Measurements from ENCODE around the gene KRTAP10-6. TPM values are rescaled to one million over a fixed set of nuclear protein-coding genes. Genes with fewer than 3 reads are reported as not detected.
"Not testable (repeated sequence)": the region's sequence is repeated elsewhere in the genome, so short reads cannot be mapped to it uniquely, and the experiment has no call there.

Gene KRTAP10-6
- total and polyA plus RNA-seq, 3 donors from 2014 or later: not detected

DNA sequence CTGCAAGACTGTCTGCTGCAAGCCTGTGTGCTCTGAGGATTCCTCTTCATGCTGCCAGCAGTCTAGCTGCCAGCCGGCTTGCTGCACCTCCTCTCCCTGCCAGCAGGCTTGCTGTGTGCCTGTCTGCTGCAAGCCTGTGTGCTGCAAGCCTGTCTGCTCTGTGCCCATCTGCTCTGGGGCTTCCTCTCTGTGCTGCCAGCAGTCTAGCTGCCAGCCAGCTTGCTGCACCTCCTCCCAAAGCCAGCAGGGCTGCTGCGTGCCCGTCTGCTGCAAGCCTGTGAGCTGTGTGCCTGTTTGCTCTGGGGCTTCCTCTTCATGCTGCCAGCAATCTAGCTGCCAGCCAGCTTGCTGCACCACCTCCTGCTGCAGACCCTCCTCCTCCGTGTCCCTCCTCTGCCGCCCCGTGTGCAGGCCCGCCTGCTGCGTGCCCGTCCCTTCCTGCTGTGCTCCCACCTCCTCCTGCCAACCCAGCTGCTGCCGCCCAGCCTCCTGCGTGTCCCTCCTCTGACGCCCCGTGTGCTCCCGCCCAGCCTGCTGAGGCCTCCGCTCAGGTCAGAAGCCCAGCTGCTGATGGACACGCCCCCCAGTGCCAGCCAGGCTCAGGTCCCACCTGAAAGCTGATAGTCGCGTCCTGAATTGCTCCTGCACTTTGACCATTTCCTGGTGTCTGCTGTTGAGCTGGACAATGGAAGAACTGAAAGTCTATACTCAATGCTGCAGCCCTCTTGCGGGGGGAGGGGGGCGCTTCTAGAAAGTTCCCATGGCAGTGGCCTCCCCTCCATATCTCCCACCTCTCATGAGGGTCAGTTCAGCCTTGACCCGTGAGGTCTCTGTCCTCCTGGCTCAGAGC, 17.6 kb downstream of the KRTAP10-6 start:
- Histone ChIP-seq H3K36me3 (ENCODE audit: low read depth, missing control alignments) (no peaks in the 10 kb centered on the region), H3K27me3 (no peaks in the 10 kb centered on the region), H3K4me3 (no peak overlapping the region), H3K9me3 (no peaks in the 10 kb centered on the region), H3K27ac (no peak overlapping the region), H3K4me1 (no peaks in the 10 kb centered on the region)
- 39 to 41% methylated on average over 19 to 21 of the region's 21 CpGs for WGBS, 2 donors
- intact Hi-C loops (cut with DNase I; ENCODE audit: low total_unique reads): no loop called here
- DNase-seq: no peak
- no peak for TF ChIP-seq POLR2A (IDR thresholded peaks at IDR 0.05)
- TF ChIP-seq, protein P1, sequence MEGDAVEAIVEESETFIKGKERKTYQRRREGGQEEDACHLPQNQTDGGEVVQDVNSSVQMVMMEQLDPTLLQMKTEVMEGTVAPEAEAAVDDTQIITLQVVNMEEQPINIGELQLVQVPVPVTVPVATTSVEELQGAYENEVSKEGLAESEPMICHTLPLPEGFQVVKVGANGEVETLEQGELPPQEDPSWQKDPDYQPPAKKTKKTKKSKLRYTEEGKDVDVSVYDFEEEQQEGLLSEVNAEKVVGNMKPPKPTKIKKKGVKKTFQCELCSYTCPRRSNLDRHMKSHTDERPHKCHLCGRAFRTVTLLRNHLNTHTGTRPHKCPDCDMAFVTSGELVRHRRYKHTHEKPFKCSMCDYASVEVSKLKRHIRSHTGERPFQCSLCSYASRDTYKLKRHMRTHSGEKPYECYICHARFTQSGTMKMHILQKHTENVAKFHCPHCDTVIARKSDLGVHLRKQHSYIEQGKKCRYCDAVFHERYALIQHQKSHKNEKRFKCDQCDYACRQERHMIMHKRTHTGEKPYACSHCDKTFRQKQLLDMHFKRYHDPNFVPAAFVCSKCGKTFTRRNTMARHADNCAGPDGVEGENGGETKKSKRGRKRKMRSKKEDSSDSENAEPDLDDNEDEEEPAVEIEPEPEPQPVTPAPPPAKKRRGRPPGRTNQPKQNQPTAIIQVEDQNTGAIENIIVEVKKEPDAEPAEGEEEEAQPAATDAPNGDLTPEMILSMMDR (IDR thresholded peaks at IDR 0.05): no peak

DNA sequence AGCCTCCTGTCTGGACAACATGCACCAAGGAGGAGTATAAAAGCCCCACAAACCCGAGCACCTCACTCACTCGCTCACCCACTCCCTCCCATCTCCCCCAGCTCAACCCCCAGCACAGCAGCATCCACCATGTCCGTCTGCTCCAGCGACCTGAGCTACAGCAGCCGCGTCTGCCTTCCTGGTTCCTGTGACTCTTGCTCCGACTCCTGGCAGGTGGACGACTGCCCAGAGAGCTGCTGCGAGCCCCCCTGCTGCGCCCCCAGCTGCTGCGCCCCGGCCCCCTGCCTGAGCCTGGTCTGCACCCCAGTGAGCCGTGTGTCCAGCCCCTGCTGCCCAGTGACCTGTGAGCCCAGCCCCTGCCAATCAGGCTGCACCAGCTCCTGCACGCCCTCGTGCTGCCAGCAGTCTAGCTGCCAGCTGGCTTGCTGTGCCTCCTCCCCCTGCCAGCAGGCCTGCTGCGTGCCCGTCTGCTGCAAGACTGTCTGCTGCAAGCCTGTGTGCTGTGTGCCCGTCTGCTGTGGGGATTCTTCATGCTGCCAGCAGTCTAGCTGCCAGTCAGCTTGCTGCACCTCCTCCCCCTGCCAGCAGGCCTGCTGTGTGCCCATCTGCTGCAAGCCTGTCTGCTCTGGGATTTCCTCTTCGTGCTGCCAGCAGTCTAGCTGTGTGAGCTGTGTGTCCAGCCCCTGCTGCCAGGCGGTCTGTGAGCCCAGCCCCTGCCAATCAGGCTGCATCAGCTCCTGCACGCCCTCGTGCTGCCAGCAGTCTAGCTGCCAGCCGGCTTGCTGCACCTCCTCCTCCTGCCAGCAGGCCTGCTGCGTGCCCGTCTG, 18.5 kb downstream of the KRTAP10-6 start, which contains the start of gene KRTAP10-4:
Gene KRTAP10-4 (plus strand): TSS at position 100 of the 827 bp plus-strand sequence. CDS start 30 bp downstream, at position 130.
- H3K36me3 ChIP-seq (ENCODE audit: low read depth, missing control alignments); H3K27me3 ChIP-seq; H3K4me3 ChIP-seq; H3K4me1 ChIP-seq; H3K27ac ChIP-seq; H3K9me3 ChIP-seq; DNase-seq; intact Hi-C loops (cut with DNase I; ENCODE audit: low total_unique reads): not testable (repeated sequence)
- WGBS, 2 donors: 60 to 74% methylated on average over 3 to 20 of the region's 25 CpGs

DNA sequence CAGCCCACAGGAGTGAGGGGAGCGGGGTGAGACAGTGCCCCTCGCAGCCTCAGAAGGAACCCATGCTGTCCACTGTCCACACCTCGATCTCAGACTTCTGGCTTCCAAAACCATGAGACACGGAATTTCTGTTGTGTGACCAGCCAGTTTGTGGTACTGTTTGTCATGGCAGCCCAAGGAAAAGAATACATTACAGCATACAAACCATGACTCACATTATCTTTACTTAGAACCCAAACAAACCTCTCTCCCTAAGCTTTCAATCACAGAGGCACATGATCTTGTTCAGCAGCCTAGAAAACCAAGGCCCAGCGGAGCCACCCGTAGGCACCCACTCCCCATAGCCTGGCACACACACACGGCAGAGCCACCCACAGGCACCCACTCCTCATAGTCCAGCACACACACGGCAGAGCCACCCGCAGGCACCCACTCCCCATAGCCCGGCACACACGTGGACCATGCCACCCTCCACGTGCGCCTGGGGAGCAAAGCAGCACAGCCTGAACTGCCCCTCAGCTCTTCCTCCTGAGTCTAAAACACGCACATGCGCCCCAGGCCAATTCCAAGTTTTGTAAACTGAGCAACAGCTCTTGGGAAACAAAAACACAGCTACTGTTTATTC, 19.2 kb downstream of the KRTAP10-6 start:
- Histone ChIP-seq H3K4me3 (no peak overlapping the region), H3K36me3 (ENCODE audit: low read depth, missing control alignments) (no peaks in the 10 kb centered on the region), H3K27me3 (no peaks in the 10 kb centered on the region), H3K4me1 (no peaks in the 10 kb centered on the region), H3K9me3 (no peaks in the 10 kb centered on the region), H3K27ac (no peak overlapping the region)
- TF ChIP-seq, protein P1 (IDR thresholded peaks at IDR 0.05): no peak
- TF ChIP-seq POLR2A (IDR thresholded peaks at IDR 0.05): no peak
- WGBS, 2 donors: 85% methylated on average over 11 to 15 of the region's 15 CpGs
- no peak for DNase-seq
- intact Hi-C loops (cut with DNase I; ENCODE audit: low total_unique reads): no loop called here

DNA sequence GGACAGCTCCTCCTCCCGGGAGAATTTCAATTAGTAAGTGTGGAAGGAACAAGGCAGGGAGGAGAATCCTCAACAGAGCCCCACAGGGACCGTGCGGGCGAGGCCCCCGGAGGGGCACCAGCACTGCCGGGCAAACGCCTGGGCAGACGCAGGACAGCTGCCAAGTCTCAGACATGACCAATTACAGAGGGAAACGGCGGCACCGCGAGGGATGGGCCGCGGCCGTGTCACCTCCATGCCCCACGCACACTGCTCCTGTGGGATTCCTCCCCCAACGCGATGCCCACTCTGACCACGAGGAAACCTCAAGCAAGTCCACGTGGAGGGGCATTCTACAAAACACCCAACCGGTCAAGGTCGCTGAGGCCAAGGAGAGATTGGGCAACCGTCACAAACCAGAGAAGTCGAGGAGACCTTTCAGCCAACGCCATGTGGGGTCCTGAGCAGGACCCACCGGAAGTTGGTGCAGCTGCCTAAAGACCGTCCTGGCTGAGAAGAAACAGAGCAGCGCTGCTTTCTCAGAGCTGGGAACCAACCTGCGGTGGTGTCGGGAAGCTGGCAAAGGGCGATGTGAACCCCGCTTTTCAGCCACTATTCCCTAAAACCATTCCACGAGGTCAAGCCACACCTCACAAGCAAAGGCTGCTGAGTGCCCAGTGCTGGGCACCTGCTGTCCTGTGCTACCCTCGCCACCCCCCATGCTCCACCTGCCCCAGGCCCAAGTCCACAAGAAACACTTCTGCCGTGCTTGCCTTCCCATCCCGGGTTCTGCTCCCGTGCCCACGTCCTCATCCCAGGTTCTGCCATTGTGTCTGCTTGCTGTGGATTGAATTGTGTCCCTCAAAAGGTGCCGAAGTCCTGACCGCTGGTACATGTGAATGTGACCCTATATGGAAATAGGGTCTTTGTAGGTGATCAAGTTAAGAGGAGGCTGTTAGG, 20.2 kb downstream of the KRTAP10-6 start:
- no peaks in the 10 kb centered on the region for H3K4me1 ChIP-seq
- no peak overlapping the region for H3K27ac ChIP-seq
- 89 to 91% methylated on average over 24 to 40 of the region's 40 CpGs for WGBS, 2 donors
- intact Hi-C loops (cut with DNase I; ENCODE audit: low total_unique reads): no loop called here
- H3K4me3 ChIP-seq: no peak overlapping the region
- no peaks in the 10 kb centered on the region for H3K36me3 ChIP-seq (ENCODE audit: low read depth, missing control alignments)
- no peaks in the 10 kb centered on the region for H3K9me3 ChIP-seq
- DNase-seq: no peak
- no peaks in the 10 kb centered on the region for H3K27me3 ChIP-seq
- TF ChIP-seq, protein P1 (IDR thresholded peaks at IDR 0.05): no peak
- TF ChIP-seq POLR2A (IDR thresholded peaks at IDR 0.05): no peak

Data from testis (tissue), 3 donors.